GM04504 (cell line): Measurements from ENCODE around the gene ATP6V0E2.
"Not testable (repeated sequence)": the region's sequence is repeated elsewhere in the genome, so short reads cannot be mapped to it uniquely, and the experiment has no call there.

Source experiments
- DNase-seq: peaks from one replicate; pipeline ENCODE4 v3.0.0-alpha.2; 2012; ENCODE audit warnings: low read depth

The ATP6V0E2 gene

GRCh38 chr7:149879766-149880637 lies 6.2 kb downstream of the ATP6V0E2 start:
- DNase-seq: no peak

GRCh38 chr7:149880638-149881311 lies 7.0 kb downstream of the ATP6V0E2 start:
- no peak for DNase-seq

- no peak for DNase-seq
Observed at GRCh38 chr7:149881328-149882247, 7.8 kb downstream of the ATP6V0E2 start.

GRCh38 chr7:149882248-149883047 lies 8.7 kb downstream of the ATP6V0E2 start:
- DNase-seq: no peak

GRCh38 chr7:149883048-149883438 lies 9.3 kb downstream of the ATP6V0E2 start:
- DNase-seq: no peak

GRCh38 chr7:149883452-149883861 lies 9.7 kb downstream of the ATP6V0E2 start:
- DNase-seq: no peak

DNA sequence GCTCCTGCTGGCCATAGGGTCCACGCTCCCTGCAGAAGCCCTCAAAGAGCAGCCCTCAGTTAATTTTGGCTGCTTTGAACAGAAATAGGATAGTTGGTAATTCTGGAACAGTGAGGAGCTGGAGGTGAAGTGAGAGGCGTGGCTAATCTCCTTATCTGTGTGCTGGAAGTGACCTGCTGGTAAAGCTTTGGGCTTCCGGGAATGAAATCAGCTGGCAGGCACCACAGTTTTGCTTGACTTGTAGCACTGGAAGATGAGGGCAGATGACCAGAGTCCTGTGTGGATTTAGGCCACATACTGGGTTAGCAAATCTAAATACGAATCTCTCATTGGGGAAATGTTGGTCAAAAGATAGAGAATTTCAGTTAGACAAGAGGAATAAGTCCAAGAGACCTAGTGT lies 10.2 kb downstream of the ATP6V0E2 start:
- DNase-seq: no peak

- no peak for DNase-seq
Observed at GRCh38 chr7:149884541-149884940, 10.8 kb downstream of the ATP6V0E2 start.

GRCh38 chr7:149885191-149886017 lies 11.6 kb downstream of the ATP6V0E2 start:
- DNase-seq: no peak

DNA sequence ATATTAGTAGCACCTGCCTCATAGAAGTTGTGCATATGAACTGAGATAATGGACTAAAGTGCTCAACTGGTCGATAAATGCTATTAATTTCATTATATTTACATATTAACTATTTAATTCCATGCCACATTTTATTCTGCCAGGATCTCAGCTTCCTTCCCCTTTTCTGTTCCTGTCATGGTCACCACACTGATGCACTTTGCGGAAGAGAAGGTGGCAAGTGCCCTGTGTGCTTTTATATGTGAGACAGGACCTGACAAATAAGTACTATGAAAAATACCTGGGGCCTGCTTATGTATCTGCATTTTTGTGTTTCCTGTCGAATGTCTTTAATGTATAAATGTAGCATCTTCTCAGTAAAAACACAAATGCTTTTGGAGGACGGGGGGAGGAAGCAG lies 12.2 kb downstream of the ATP6V0E2 start:
- no peak for DNase-seq

- DNase-seq: no peak
Observed at GRCh38 chr7:149887311-149887710, 13.5 kb downstream of the ATP6V0E2 start.

DNA sequence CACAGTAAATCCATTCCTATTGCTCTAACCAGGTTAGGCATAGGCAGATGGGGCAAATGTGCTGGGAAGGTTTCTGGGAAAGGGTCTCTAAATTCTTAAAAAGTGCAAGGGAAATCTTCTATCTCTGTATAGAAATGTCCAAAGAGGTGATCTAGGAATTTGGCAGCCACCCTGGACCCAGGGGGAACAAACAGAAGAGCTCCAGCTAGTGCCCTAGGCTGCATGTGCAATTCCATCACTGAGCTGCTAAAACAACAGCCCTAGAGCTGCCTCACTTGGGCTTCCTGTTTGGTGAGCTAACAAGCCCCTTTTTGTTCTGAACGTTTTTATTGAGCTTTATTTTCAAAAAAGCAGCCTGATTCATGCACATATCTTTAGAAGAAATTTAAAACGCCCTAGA lies 16.9 kb downstream of the ATP6V0E2 start:
- not testable (repeated sequence) for DNase-seq

DNA sequence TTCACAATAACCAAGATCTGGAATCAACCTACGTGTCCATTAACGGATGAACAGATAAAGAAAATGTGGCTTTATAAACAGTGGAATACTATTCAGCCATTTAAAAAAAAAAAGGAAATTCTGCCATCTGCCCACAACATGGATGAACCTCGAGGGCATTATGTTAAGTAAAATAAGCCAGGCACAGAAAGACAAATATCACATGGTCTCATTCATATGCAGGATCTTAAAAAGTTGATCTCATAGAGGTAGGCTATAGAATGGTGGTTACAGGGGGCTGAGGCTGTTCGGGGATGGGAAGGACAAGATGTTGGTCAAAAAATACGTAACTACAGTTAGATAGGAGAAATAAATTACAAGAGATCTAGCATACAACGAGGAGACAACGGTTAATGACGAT lies 21.2 kb downstream of the ATP6V0E2 start:
- not testable (repeated sequence) for DNase-seq

GRCh38 chr7:149907776-149908376 lies 34.1 kb downstream of the ATP6V0E2 start:
- not testable (repeated sequence) for DNase-seq

GRCh38 chr7:149910219-149910618 lies 36.5 kb downstream of the ATP6V0E2 start:
- DNase-seq: not testable (repeated sequence)

- not testable (repeated sequence) for DNase-seq
Observed at GRCh38 chr7:149912126-149912525, 38.4 kb downstream of the ATP6V0E2 start.

DNA sequence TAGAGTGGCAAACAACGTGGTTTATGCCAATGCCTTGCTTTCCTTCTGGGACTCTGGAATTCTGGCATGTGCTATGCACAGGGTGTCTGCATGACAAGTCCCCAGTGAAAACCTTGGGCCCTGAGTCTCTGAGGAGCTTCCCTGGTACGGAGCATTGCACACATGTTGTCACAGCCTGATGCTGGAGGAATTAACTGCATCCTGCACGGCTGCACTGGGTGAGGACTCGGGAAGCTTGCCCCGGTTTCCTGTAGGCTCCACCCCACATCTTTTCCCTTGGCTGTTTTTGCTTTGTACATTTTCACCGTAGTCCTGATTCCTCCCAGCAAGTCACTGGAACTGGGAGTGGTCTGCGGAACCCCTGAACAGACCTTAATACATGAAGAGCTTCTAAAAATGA lies 52.6 kb downstream of the ATP6V0E2 start:
- DNase-seq: not testable (repeated sequence)
